HFFc6 (cell line): Measurements from ENCODE around the gene COPZ1. TPM values are rescaled to one million over a fixed set of nuclear protein-coding genes. Genes with fewer than 3 reads are reported as not detected.

ENCODE experiments used
- DNase-seq: peaks from one replicate; pipeline ENCODE4 v3.0.0-alpha.2; 2018
- H3K27ac Mint-ChIP-seq: 2 replicates; pipeline ENCODE4 v1.8.0; 2020; ENCODE audit warnings: mild to moderate bottlenecking, mixed read lengths
- H3K27me3 Mint-ChIP-seq: 2 replicates; pipeline ENCODE4 v1.8.0; 2021; ENCODE audit warnings: mild to moderate bottlenecking, moderate library complexity, mixed read lengths; ENCODE audit not compliant: insufficient read depth
- H3K36me3 Mint-ChIP-seq: 2 replicates; pipeline ENCODE4 v1.8.0; 2021; ENCODE audit warnings: low read depth, mixed read lengths
- H3K4me1 Mint-ChIP-seq: 2 replicates; pipeline ENCODE4 v1.8.0; 2020; ENCODE audit warnings: low read depth, mixed read lengths
- H3K4me3 Mint-ChIP-seq: 2 replicates; pipeline ENCODE4 v1.8.0; 2020; ENCODE audit warnings: mild to moderate bottlenecking, moderate library complexity, mixed read lengths
- H3K9me3 Mint-ChIP-seq: 2 replicates; pipeline ENCODE4 v1.8.0; 2020; ENCODE audit warnings: mild to moderate bottlenecking, mixed read lengths
- total RNA-seq, 6 experiments: library from RNA; stranded (reverse); fragmentation: NEBNext Ultra II Directional; extraction: Animal tissue kit (Norgen Biotek cat#: 25700); gene quantifications; 2 replicates in 1 of 6; 3 replicates in 5 of 6; pipeline ENCODE4 v1.2.3, GENCODE V29; 2021
- TF ChIP-seq, protein P1 (sequence below): fragments of 200-600 bp; sonication (generic); IDR thresholded peaks from 2 replicates; pipeline ENCODE4 v1.5.0; 2021; ENCODE audit warnings: antibody characterized with exemption, mild to moderate bottlenecking

COPZ1 gene
- total RNA-seq, 6 experiments from 2014 or later, result 178 to 225 (median 200) TPM

DNA sequence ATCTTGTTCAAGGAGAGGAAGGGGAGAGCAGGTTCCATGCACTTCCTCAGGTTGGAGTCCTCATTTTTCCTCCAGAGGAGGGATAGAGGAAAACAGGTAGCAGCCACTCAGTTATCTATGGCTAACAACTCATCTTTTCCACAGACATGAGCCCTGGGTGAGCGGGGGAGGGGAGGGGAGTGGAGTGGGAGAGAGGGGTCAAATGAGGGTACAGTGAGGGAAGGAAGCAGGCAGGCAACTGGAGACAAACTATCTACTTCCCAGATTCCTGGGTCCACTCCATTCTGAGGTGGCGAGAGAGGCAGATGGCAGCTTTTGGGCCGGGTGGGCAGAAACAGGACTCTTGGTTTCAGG is 62.2 kb downstream of the COPZ1 start:
- Mint-ChIP-seq H3K27me3 (no peaks in the 10 kb centered on the region; the same call in none of the 2 replicates), H3K36me3 (no peaks in the 10 kb centered on the region), H3K4me3 (no peak overlapping the region), H3K27ac (peak overlapping the region; percentile 38; the same call in 1 of the 2 replicates), H3K9me3 (no peaks in the 10 kb centered on the region), H3K4me1 (peaks cover 57% of the 10 kb centered on the region)
- TF ChIP-seq, protein P1, sequence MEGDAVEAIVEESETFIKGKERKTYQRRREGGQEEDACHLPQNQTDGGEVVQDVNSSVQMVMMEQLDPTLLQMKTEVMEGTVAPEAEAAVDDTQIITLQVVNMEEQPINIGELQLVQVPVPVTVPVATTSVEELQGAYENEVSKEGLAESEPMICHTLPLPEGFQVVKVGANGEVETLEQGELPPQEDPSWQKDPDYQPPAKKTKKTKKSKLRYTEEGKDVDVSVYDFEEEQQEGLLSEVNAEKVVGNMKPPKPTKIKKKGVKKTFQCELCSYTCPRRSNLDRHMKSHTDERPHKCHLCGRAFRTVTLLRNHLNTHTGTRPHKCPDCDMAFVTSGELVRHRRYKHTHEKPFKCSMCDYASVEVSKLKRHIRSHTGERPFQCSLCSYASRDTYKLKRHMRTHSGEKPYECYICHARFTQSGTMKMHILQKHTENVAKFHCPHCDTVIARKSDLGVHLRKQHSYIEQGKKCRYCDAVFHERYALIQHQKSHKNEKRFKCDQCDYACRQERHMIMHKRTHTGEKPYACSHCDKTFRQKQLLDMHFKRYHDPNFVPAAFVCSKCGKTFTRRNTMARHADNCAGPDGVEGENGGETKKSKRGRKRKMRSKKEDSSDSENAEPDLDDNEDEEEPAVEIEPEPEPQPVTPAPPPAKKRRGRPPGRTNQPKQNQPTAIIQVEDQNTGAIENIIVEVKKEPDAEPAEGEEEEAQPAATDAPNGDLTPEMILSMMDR, result no peak
- DNase-seq, result no peak

GRCh38 chr12:54388237-54389133 is 63.6 kb downstream of the COPZ1 start:
- TF ChIP-seq, protein P1, result no peak
- no peak for DNase-seq
- Mint-ChIP-seq H3K9me3 (no peaks in the 10 kb centered on the region), H3K36me3 (no peaks in the 10 kb centered on the region), H3K27me3 (peaks cover 3% of the 10 kb centered on the region), H3K4me3 (no peak overlapping the region), H3K4me1 (peaks cover 51% of the 10 kb centered on the region), H3K27ac (peak overlapping the region; percentile 48)

DNA sequence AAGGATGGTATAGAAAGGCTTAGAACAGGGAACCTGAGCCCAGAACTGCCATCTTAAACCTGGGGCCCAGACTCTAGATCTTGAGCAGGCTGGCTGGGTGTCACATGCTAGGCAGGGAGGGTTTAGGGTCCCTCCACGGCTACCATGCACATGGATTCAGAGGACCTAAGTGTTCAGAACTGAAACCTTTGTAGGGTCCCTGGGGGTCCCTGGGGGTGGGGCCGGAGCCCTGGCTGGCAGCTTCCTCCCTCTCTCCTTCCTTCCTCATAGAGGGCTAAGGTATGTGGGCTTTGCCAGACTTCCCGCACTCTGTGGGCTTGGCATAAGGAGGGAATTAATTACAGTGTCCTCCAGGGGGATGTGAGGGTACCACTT is 64.2 kb downstream of the COPZ1 start:
- Mint-ChIP-seq H3K9me3 (no peaks in the 10 kb centered on the region), H3K27me3 (peaks cover 3% of the 10 kb centered on the region), H3K4me3 (no peak overlapping the region), H3K36me3 (peaks cover 2% of the 10 kb centered on the region; the same call in 1 of the 2 replicates), H3K4me1 (peaks cover 47% of the 10 kb centered on the region), H3K27ac (no peak overlapping the region)
- TF ChIP-seq, protein P1, result no peak
- no peak for DNase-seq

DNA sequence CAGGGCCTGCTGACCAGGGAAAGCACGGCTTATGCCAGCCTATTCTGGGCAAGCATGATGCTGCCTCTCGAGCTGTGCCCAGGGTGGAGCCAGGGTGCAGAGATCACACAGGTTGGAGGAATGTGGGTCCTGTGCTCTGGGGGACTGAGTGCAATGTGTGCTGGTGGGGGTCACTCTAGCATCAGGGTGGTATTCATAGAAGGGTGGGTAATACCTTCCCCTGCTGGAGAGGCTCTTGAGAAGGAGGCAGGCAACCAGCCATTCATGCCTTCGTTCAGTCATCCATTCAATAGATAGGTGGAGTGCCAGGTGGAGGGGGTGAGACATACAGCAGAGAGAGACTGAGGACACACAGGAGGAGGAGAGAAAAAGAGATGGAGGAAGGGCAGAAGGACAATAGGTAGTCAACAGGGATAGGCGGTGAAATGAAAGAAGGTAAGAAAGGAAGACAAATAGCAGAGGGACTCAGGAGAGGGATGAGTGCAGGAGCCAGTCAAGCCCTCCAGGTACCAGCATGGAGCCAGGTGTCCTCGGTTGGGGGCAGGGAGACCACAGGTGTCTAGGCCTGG is 64.8 kb downstream of the COPZ1 start:
- Mint-ChIP-seq H3K4me3 (no peak overlapping the region; the same call in 1 of the 2 replicates), H3K27ac (no peak overlapping the region), H3K27me3 (peaks cover 3% of the 10 kb centered on the region), H3K4me1 (peaks cover 47% of the 10 kb centered on the region), H3K9me3 (no peaks in the 10 kb centered on the region), H3K36me3 (peaks cover 8% of the 10 kb centered on the region)
- DNase-seq, result no peak
- TF ChIP-seq, protein P1, result no peak

DNA sequence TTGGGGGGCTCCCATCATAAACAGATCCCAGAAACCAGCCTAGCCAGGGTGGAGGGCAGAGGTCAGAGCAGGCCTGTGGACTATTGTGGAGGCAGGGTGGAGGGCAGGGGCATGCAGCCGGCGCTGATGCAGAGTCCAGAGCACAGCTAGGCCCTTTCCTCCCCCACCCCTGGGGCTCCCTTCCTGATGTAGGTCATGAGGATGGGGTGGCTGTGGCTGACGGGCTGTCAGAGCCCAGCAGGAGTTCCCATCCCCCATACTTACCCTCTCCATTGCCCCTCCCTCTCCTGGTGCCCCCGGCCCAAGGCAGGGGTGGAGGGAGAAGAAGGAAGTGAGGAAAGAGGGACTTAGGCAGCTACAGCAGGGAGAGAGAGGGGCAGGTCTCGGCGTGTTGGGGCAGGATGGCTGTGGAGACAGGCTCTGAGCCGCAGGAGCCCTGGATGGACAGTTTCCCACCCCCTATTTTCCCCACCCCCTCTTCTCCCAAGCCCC is 65.3 kb downstream of the COPZ1 start:
- Mint-ChIP-seq H3K9me3 (no peaks in the 10 kb centered on the region), H3K4me1 (peaks cover 46% of the 10 kb centered on the region), H3K36me3 (peaks cover 13% of the 10 kb centered on the region), H3K27me3 (peaks cover 3% of the 10 kb centered on the region), H3K27ac (no peak overlapping the region), H3K4me3 (no peak overlapping the region)
- TF ChIP-seq, protein P1, result no peak
- DNase-seq, result no peak
